K562 (cell line): ENCODE measurements around the gene MPPED2. TPM values are rescaled to one million over a fixed set of nuclear protein-coding genes. Genes with fewer than 3 reads are reported as not detected.

ENCODE experiments used
- ATAC-seq: fragments of 200-7000 bp; cut with Tn5 transposase; 3 replicates; pipeline ENCODE4 v1.9.1; 2020; ENCODE audit warnings: moderate library complexity
- BruUV-seq: library from RNA; stranded (reverse); fragments of 400-500 nt; replicated peaks from 2 replicates; lab custom pipeline; 2021; lab: Mats Ljungman, UMichigan
- CTCF ChIA-PET: fragments of 300-600 bp; formaldehyde crosslinking; extraction: SDS; loops from one replicate; lab custom pipeline; 2021; ENCODE audit warnings: low intra/inter-chr PET ratio; lab: Yijun Ruan, JAX
- POLR2A ChIA-PET: fragments of 300-600, 350-650 bp; sonication (Branson Sonifier 250); formaldehyde crosslinking; extraction: SDS; loops from one replicate; lab custom pipeline; 2021; ENCODE audit warnings: antibody characterized with exemption, inconsistent platforms; lab: Yijun Ruan, JAX
- DNase-seq, 4 experiments: peaks; one replicate each; pipeline versions ENCODE4 v3.0.0 to v3.0.0-alpha.2; 2011 to 2018; ENCODE audit warnings: low spot score in 3 of 4, mixed read lengths in 3 of 4; ENCODE audit errors: extremely low read depth in 1 of 4
- FAIRE-seq: peaks from 2 replicates; lab custom pipeline; 2011; peaks lifted over from hg19 to GRCh38; lab: Jason Lieb, UNC
- H2AFZ ChIP-seq: 2 replicates; pipeline ENCODE4 v1.6.0; 2011; ENCODE audit warnings: low read depth, low read length, control low read depth, inconsistent platforms
- H3K27ac ChIP-seq: fragments of 200-600 bp; 3 replicates; pipeline ENCODE4 v1.8.0; 2011; ENCODE audit warnings: low read depth, mild to moderate bottlenecking, control low read depth, inconsistent platforms, low read length, moderate library complexity, mixed read lengths; ENCODE audit errors: extremely low read depth
- H3K27me3 ChIP-seq, 2 experiments: fragments of 300-600 bp in 1 of 2; 2 replicates in 1 of 2; 3 replicates in 1 of 2; pipeline versions ENCODE4 v1.6.0 to v1.8.0; 2011; ENCODE audit warnings: inconsistent platforms in 2 of 2, low read length in 2 of 2, mild to moderate bottlenecking in 1 of 2, mixed read lengths in 1 of 2, moderate library complexity in 1 of 2; ENCODE audit not compliant: control insufficient read depth in 2 of 2, insufficient read depth in 2 of 2
- H3K36me3 ChIP-seq: fragments of 300-600 bp; 3 replicates; pipeline ENCODE4 v1.8.0; 2011; ENCODE audit warnings: mild to moderate bottlenecking, low read length, inconsistent platforms; ENCODE audit not compliant: control insufficient read depth, insufficient read depth
- H3K4me1 ChIP-seq, 2 experiments: fragments of 200-600 bp in 1 of 2; replicated peaks in 1 of 2; 2 replicates in 1 of 2; 3 replicates in 1 of 2; pipeline versions ENCODE4 v1.5.1 to v1.8.0; 2011; ENCODE audit warnings: inconsistent platforms in 2 of 2, low read length in 2 of 2, mild to moderate bottlenecking in 1 of 2, mixed read lengths in 1 of 2, moderate library complexity in 1 of 2; ENCODE audit not compliant: control insufficient read depth in 2 of 2, insufficient read depth in 2 of 2
- H3K4me2 ChIP-seq: 2 replicates; pipeline ENCODE4 v1.6.1; 2011; ENCODE audit warnings: low read length, control low read depth, inconsistent platforms, mixed read lengths; ENCODE audit not compliant: insufficient read depth
- H3K4me3 ChIP-seq: fragments of 200-600 bp; sonication (generic), shearing (Covaris generic); 2 replicates; pipeline ENCODE4 v1.5.1; 2016; ENCODE audit warnings: control low read depth, inconsistent platforms
- H3K79me2 ChIP-seq: fragments of 200-600 bp; 3 replicates; pipeline ENCODE4 v1.8.0; 2011; ENCODE audit warnings: low read length, inconsistent platforms; ENCODE audit not compliant: control insufficient read depth, insufficient read depth
- H3K9ac ChIP-seq, 2 experiments: 2 replicates each; pipeline versions ENCODE4 v1.6.0 to v1.6.1; 2011; ENCODE audit warnings: low read depth in 2 of 2, low read length in 2 of 2, control low read depth in 1 of 2, inconsistent platforms in 1 of 2, mild to moderate bottlenecking in 1 of 2, mixed read lengths in 1 of 2; ENCODE audit not compliant: insufficient read depth in 1 of 2
- H3K9me1 ChIP-seq: one replicate; pipeline ENCODE4 v1.6.0; 2011; ENCODE audit warnings: inconsistent platforms, mild to moderate bottlenecking, low read length, moderate library complexity; ENCODE audit not compliant: control insufficient read depth, insufficient read depth
- H3K9me3 ChIP-seq: replicated peaks from 2 replicates; pipeline ENCODE4 v1.5.1; 2011; ENCODE audit warnings: low read depth, low read length, inconsistent platforms; ENCODE audit not compliant: control insufficient read depth, insufficient read depth
- H4K20me1 ChIP-seq: replicated peaks from 2 replicates; pipeline ENCODE4 v1.6.1; 2011; ENCODE audit warnings: low read length, inconsistent platforms, mixed read lengths; ENCODE audit not compliant: control insufficient read depth, insufficient read depth
- BCL6 ChIP-seq: fragments of 250-450 bp; sonication (Bioruptor Pico); IDR thresholded peaks from 2 replicates; pipeline ENCODE4 v1.4.0; 2020
- CHD4 ChIP-seq: fragments of 200-600 bp; sonication (generic); IDR thresholded peaks from 3 replicates; pipeline ENCODE4 v1.6.1; 2012; ENCODE audit warnings: low read depth, mild to moderate bottlenecking, mixed read lengths, low read length, inconsistent platforms; ENCODE audit not compliant: insufficient read depth, insufficient replicate concordance, poor library complexity, severe bottlenecking
- FUS ChIP-seq: fragments of 200-400 bp; formaldehyde crosslinking; optimal IDR thresholded peaks from 2 replicates; pipeline ENCODE3; 2017; ENCODE audit warnings: low read depth, low read length
- GTF2A2 ChIP-seq: IDR thresholded peaks from 2 replicates; pipeline ENCODE4 v1.6.1; 2016; ENCODE audit warnings: mild to moderate bottlenecking, missing genetic modification characterization, missing compliant biosample characterization
- MXI1 ChIP-seq: IDR thresholded peaks from 2 replicates; pipeline ENCODE4 v1.6.1; 2011; ENCODE audit warnings: low read depth, mild to moderate bottlenecking, improper control_type of control experiment, low read length
- NCOA1 ChIP-seq: fragments of 450-650 bp; IDR thresholded peaks from 2 replicates; pipeline ENCODE4 v1.6.1; 2016; ENCODE audit warnings: low read depth
- NCOA6 ChIP-seq: fragments of 450-650 bp; IDR thresholded peaks from 2 replicates; pipeline ENCODE4 v1.6.1; 2017; ENCODE audit warnings: mild to moderate bottlenecking
- NFRKB ChIP-seq: fragments of 450-650 bp; IDR thresholded peaks from 2 replicates; pipeline ENCODE4 v1.6.1; 2016; ENCODE audit warnings: low read depth
- RUNX1 ChIP-seq: sonication (generic); IDR thresholded peaks from 2 replicates; pipeline ENCODE4 v1.6.1; 2016; ENCODE audit warnings: antibody characterized with exemption, low read depth
- SNRNP70 ChIP-seq: fragments of 200-400 bp; formaldehyde crosslinking; optimal IDR thresholded peaks from 2 replicates; pipeline ENCODE3; 2017; ENCODE audit warnings: low read depth, low read length
- TOE1 ChIP-seq, 2 experiments: fragments of 450-650 bp in 1 of 2; sonication (generic) in 1 of 2; formaldehyde crosslinking in 1 of 2; IDR thresholded peaks; 2 replicates each; pipeline versions ENCODE4 v1.7.1 to v1.8.0; 2016 to 2022; ENCODE audit warnings: borderline replicate concordance in 2 of 2, mild to moderate bottlenecking in 2 of 2, antibody characterized with exemption in 1 of 2, inconsistent platforms in 1 of 2, low read depth in 1 of 2, missing genetic modification reagents in 1 of 2, moderate library complexity in 1 of 2
- ZKSCAN1 ChIP-seq: fragments of 150-350 bp; IDR thresholded peaks from 2 replicates; pipeline ENCODE4 v1.6.1; 2016; ENCODE audit warnings: low read depth, low read length
- ZNF212 ChIP-seq: fragments of 450-650 bp; formaldehyde crosslinking; IDR thresholded peaks from 2 replicates; pipeline ENCODE4 v1.4.0; 2020; ENCODE audit warnings: mild to moderate bottlenecking
- ZNF311 ChIP-seq: fragments of 250-450 bp; sonication (Bioruptor Pico); IDR thresholded peaks from 2 replicates; pipeline ENCODE4 v1.4.0; 2020; ENCODE audit warnings: mild to moderate bottlenecking, moderate library complexity
- ZNF316 ChIP-seq: fragments of 450-650 bp; IDR thresholded peaks from 2 replicates; pipeline ENCODE4 v1.6.1; 2016
- ZNF589 ChIP-seq: fragments of 200-800 bp; sonication (Bioruptor generic); IDR thresholded peaks from 2 replicates; pipeline ENCODE4 v1.6.1; 2016; ENCODE audit warnings: low read depth, missing genetic modification characterization, missing compliant biosample characterization
- WGBS: fragments of 100-300 bp; shearing (Covaris generic); methylation state at CpG from one replicate; pipeline ENCODE4 v1.1.6; 2016; ENCODE audit warnings: low coverage, mixed read lengths; ENCODE audit not compliant: insufficient coverage; ENCODE audit errors: missing lambda C conversion rate; 5-methylcytosine and 5-hydroxymethylcytosine counted together
- in situ Hi-C: fragments of 300-500 bp; cut with MboI; formaldehyde crosslinking; loops from 4 replicates; pipeline ENCODE4 v1.15.0; 2018; ENCODE audit warnings: inconsistent platforms, mixed read lengths
- intact Hi-C: fragments of 100-400 bp; cut with micrococcal nuclease; formaldehyde crosslinking; loops from 2 replicates; pipeline ENCODE4 v1.14.2; 2022
- polyA plus RNA-seq, 8 experiments: library from polyadenylated mRNA; depleted of rRNA in 4 of 8; stranded (reverse) in 5 of 8; unstranded in 3 of 8; fragments of >200 nt; fragmentation: Nextera tagmentation in 2 of 8; fragmentation: Illumina TruSeq in 1 of 8; extraction: Ambion mirVana in 2 of 8; extraction: Trizol in 1 of 8; gene quantifications; 2 replicates each; pipeline versions ENCODE4 v1.2.1 to v1.2.3, GENCODE V29; 2011 to 2014; ENCODE audit warnings: inconsistent platforms in 1 of 8, missing spikeins in 1 of 8
- total RNA-seq, 7 experiments: library from RNA; depleted of rRNA in 6 of 7; stranded (reverse); fragments of >200 nt in 6 of 7; fragmentation: Illumina TruSeq in 2 of 7; extraction: Trizol in 2 of 7; gene quantifications; 2 replicates each; pipeline versions ENCODE4 v1.2.1 to v1.2.3, GENCODE V29; 2011 to 2021; ENCODE audit warnings: low replicate concordance in 1 of 7
- TF ChIP-seq, protein P1 (sequence below): sonication (generic); formaldehyde crosslinking; IDR thresholded peaks from 2 replicates; pipeline ENCODE4 v1.8.0; 2022; ENCODE audit warnings: mild to moderate bottlenecking, missing genetic modification reagents
- TF ChIP-seq, protein P2 (sequence below): fragments of 200-400 bp; formaldehyde crosslinking; IDR thresholded peaks from 2 replicates; pipeline ENCODE4 v1.6.1; 2017; ENCODE audit warnings: mild to moderate bottlenecking, low read depth, low read length, moderate library complexity
- TF ChIP-seq, protein P3 (sequence below): fragments of 200-800 bp; sonication (Bioruptor generic); IDR thresholded peaks from 2 replicates; pipeline ENCODE4 v1.6.1; 2017; ENCODE audit warnings: missing genetic modification characterization, missing compliant biosample characterization

Gene MPPED2
- total and polyA plus RNA-seq, 9 of the 15 experiments (the other 6 are each of a cell fraction or from before 2014, with no cell fraction given), result not detected

DNA sequence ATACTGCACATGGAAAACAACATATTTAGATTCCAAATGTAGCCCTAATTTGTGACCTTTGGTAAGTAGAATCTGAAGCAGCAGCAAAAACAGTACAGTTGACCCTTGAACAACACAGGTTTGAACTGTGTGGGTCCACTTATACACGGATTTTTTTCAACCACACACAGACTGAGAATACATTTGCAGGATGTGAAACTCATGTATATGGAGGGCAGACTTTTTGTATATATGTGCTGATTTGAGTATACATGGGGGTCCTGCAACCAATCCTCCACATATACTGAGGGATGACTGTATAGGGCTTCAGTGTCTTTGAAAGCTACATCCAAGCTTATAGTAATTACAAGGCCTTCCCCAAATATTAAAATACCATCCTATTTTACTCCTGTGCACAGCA lies 120.5 kb downstream of the MPPED2 start (continued):
- TF ChIP-seq ZNF311 (CRISPR knock-in tag) (no peak), RUNX1 (no peak), NCOA1 (no peak), NCOA6 (no peak), MXI1 (no peak), BCL6 (no peak), FUS (no peak), ZNF212 (CRISPR knock-in tag) (no peak)

DNA sequence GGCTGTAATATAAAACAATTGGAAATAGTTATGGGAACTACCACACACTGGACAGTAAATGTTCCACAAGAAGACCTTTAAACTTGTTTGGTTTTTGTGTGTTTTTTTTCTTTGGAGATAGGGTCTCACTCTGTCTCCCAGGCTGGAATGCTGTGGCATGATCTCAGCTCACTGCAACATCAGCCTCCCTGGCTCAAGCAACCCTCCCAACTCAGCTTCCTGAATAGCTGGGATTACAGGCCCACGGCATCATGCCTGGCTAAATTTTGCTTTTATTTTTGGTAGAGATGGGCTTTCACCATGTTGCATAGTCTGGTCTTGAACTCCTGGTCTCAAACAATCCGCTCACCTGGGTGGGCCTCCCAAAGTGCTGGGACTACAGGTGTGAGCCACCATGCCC lies 121.0 kb downstream of the MPPED2 start:
- WGBS, result 0% methylated on average over 2 of the region's 2 CpGs
- no peak overlapping the region for H3K4me3 ChIP-seq
- H3K27ac ChIP-seq, result no peak overlapping the region
- no peak overlapping the region for H2AFZ ChIP-seq
- no peaks in the 10 kb centered on the region for H3K27me3 ChIP-seq
- no peak for ATAC-seq
- H3K9ac ChIP-seq, result no peak overlapping the region
- H4K20me1 ChIP-seq, result no peaks in the 10 kb centered on the region
- in situ Hi-C loops (no loop called here), intact Hi-C loops (no loop called here)
- no peak for FAIRE-seq
- no peaks in the 10 kb centered on the region for H3K4me1 ChIP-seq
- no peaks in the 10 kb centered on the region for H3K79me2 ChIP-seq
- H3K36me3 ChIP-seq, result no peaks in the 10 kb centered on the region
- no peaks in the 10 kb centered on the region for H3K9me3 ChIP-seq
- no peak for DNase-seq
- H3K4me2 ChIP-seq, result no peak overlapping the region
- ChIA-PET CTCF (no interaction called here), POLR2A (no interaction called here)
- BruUV-seq, result no TSS peak
- H3K9me1 ChIP-seq, result no peaks in the 10 kb centered on the region
- no peak for TF ChIP-seq TOE1 (IDR thresholded peaks at IDR 0.05; ENCODE audit: borderline replicate concordance)
- no peak for TF ChIP-seq TOE1 (CRISPR knock-in tag; IDR thresholded peaks at IDR 0.05; ENCODE audit: borderline replicate concordance, low read depth)
- TF ChIP-seq, protein P1, sequence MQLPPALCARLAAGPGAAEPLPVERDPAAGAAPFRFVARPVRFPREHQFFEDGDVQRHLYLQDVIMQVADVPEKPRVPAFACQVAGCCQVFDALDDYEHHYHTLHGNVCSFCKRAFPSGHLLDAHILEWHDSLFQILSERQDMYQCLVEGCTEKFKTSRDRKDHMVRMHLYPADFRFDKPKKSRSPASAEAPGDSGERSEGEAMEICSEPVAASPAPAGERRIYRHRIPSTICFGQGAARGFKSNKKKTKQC (CRISPR knock-in tag), result no peak
- TF ChIP-seq GTF2A2 (tag), result no peak
- TF ChIP-seq ZNF589, result no peak
- no peak for TF ChIP-seq ZNF316
- TF ChIP-seq NFRKB, result no peak
- TF ChIP-seq, protein P2, sequence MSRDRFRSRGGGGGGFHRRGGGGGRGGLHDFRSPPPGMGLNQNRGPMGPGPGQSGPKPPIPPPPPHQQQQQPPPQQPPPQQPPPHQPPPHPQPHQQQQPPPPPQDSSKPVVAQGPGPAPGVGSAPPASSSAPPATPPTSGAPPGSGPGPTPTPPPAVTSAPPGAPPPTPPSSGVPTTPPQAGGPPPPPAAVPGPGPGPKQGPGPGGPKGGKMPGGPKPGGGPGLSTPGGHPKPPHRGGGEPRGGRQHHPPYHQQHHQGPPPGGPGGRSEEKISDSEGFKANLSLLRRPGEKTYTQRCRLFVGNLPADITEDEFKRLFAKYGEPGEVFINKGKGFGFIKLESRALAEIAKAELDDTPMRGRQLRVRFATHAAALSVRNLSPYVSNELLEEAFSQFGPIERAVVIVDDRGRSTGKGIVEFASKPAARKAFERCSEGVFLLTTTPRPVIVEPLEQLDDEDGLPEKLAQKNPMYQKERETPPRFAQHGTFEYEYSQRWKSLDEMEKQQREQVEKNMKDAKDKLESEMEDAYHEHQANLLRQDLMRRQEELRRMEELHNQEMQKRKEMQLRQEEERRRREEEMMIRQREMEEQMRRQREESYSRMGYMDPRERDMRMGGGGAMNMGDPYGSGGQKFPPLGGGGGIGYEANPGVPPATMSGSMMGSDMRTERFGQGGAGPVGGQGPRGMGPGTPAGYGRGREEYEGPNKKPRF, result no peak
- TF ChIP-seq CHD4, result no peak
- TF ChIP-seq ZKSCAN1, result no peak
- TF ChIP-seq SNRNP70, result no peak
- TF ChIP-seq, protein P3, sequence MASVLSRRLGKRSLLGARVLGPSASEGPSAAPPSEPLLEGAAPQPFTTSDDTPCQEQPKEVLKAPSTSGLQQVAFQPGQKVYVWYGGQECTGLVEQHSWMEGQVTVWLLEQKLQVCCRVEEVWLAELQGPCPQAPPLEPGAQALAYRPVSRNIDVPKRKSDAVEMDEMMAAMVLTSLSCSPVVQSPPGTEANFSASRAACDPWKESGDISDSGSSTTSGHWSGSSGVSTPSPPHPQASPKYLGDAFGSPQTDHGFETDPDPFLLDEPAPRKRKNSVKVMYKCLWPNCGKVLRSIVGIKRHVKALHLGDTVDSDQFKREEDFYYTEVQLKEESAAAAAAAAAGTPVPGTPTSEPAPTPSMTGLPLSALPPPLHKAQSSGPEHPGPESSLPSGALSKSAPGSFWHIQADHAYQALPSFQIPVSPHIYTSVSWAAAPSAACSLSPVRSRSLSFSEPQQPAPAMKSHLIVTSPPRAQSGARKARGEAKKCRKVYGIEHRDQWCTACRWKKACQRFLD, result no peak
